ENCODE measurements around the gene SLC24A4. TPM values are rescaled to one million over a fixed set of nuclear protein-coding genes. Genes with fewer than 3 reads are reported as not detected.

The SLC24A4 gene
- total RNA-seq, 1 donor from 2014 or later: not detected

DNA sequence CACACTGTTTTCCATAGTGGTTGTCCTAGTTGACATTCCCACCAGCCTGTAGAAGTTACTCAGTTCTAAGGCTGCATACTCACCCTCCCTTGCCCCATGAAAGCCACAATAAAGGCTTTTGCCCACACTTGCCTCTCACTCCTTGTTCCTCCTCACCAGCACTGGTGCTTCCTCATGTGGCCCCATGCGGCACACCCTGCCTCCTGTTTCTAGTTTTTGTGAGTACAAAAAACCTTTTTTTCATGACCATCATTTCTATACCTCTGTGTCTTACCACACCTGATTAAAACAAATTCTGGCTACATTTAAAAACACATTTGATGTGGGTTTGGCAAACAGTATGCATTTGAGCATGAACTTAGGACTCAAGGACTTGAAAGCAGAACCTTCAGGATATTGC, 149.9 kb downstream of the SLC24A4 start:
- FAIRE-seq (no peak), DNase-seq (ENCODE audit: low read depth) (peak; percentile 62)
- H3K27me3 ChIP-seq (ENCODE audit: control insufficient read depth, insufficient read depth, low read length): no peaks in the 10 kb centered on the region
- TF ChIP-seq CTCF (IDR thresholded peaks at IDR 0.05; ENCODE audit: insufficient read depth, low read length, severe bottlenecking): no peak
- no peaks in the 10 kb centered on the region for H3K36me3 ChIP-seq (ENCODE audit: control insufficient read depth, insufficient read depth, low read length)
- no peak overlapping the region for H3K4me3 ChIP-seq (ENCODE audit: low read depth, low read length)

DNA sequence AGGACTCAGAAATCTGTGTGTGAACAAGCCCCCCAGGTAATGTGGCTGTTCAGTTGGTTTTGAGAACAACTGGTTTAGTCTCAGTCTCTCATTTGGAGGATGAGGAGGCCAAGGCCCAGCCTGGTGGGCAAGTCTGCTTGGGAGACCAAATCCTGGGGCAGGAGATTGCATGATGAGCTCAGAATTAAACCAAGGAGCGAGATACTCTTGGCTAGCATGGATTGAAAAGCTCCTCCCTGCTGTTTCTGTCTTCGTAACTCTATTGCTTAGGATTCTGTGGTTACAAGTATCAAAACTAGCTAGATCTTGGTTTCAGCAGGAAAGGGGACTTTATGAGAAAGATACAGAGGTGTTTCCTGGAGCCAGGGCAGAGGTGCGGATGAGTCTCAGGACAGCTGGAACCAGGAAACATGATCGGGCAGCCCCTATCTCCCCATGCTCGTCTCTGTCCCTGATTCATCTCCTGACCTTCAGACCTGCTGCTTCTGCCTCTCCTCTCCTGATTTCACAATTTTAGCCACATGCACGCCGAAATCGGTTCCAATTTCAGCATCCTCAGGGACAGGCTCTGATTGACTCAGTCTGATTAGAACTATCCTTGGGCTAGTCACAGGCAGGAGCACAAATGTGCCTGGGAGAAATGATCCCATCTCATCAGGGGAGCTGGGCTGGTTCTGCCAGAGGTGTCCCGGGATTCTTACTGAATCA, 150.4 kb downstream of the SLC24A4 start:
- DNase-seq (ENCODE audit: low read depth) (no peak), FAIRE-seq (no peak)
- no peak for TF ChIP-seq CTCF (IDR thresholded peaks at IDR 0.05; ENCODE audit: insufficient read depth, low read length, severe bottlenecking)

GRCh38 chr14:92473969-92474535, 151.1 kb downstream of the SLC24A4 start:
- no peak for TF ChIP-seq CTCF (IDR thresholded peaks at IDR 0.05; ENCODE audit: insufficient read depth, low read length, severe bottlenecking)
- no peak for DNase-seq (ENCODE audit: low read depth)
- FAIRE-seq: no peak
- Histone ChIP-seq H3K27me3 (ENCODE audit: control insufficient read depth, insufficient read depth, low read length) (no peaks in the 10 kb centered on the region), H3K4me3 (ENCODE audit: low read depth, low read length) (no peak overlapping the region), H3K36me3 (ENCODE audit: control insufficient read depth, insufficient read depth, low read length) (no peaks in the 10 kb centered on the region)

More for the DNA sequence above, 150.4 kb downstream of the SLC24A4 start:
- no peaks in the 10 kb centered on the region for H3K36me3 ChIP-seq (ENCODE audit: control insufficient read depth, insufficient read depth, low read length)
- no peaks in the 10 kb centered on the region for H3K27me3 ChIP-seq (ENCODE audit: control insufficient read depth, insufficient read depth, low read length)
- no peak overlapping the region for H3K4me3 ChIP-seq (ENCODE audit: low read depth, low read length)

GRCh38 chr14:92475037-92475436, 152.1 kb downstream of the SLC24A4 start:
- H3K36me3 ChIP-seq (ENCODE audit: control insufficient read depth, insufficient read depth, low read length): no peaks in the 10 kb centered on the region
- no peak for FAIRE-seq
- no peak for TF ChIP-seq CTCF (IDR thresholded peaks at IDR 0.05; ENCODE audit: insufficient read depth, low read length, severe bottlenecking)
- H3K4me3 ChIP-seq (ENCODE audit: low read depth, low read length): no peak overlapping the region
- no peaks in the 10 kb centered on the region for H3K27me3 ChIP-seq (ENCODE audit: control insufficient read depth, insufficient read depth, low read length)
- no peak for DNase-seq (ENCODE audit: low read depth)

GRCh38 chr14:92475451-92476187, 152.7 kb downstream of the SLC24A4 start:
- DNase-seq (ENCODE audit: low read depth): no peak
- Histone ChIP-seq H3K36me3 (ENCODE audit: control insufficient read depth, insufficient read depth, low read length) (no peaks in the 10 kb centered on the region), H3K27me3 (ENCODE audit: control insufficient read depth, insufficient read depth, low read length) (no peaks in the 10 kb centered on the region), H3K4me3 (ENCODE audit: low read depth, low read length) (no peak overlapping the region)
- TF ChIP-seq CTCF (IDR thresholded peaks at IDR 0.05; ENCODE audit: insufficient read depth, low read length, severe bottlenecking): no peak
- no peak for FAIRE-seq

Measured in bronchial epithelial cell (primary cell).